Right lobe of liver (tissue), 6 donors: ENCODE data around the gene RBM44. TPM values are rescaled to one million over a fixed set of nuclear protein-coding genes. Genes with fewer than 3 reads are reported as not detected.

Experiments used
- ATAC-seq, 4 donors: fragments of 200-7000 bp; cut with Tn5 transposase; one replicate each; pipeline ENCODE4 v1.9.1; 2020; ENCODE audit warnings: mild to moderate bottlenecking in 4 of 4, moderate library complexity in 4 of 4
- DNase-seq, 3 donors: peaks; one replicate each; pipeline ENCODE4 v3.0.0-alpha.2; 2020
- H3K27ac ChIP-seq, 3 donors: fragments of 200-600 bp; one replicate each; pipeline ENCODE4 v1.8.0; 2022
- H3K27me3 ChIP-seq, 2 donors: fragments of 200-600 bp; one replicate each; pipeline ENCODE4 v1.8.0; 2022
- H3K36me3 ChIP-seq, 4 donors: fragments of 200-600 bp; sonication (generic) in 1 of 4; one replicate each; pipeline versions ENCODE4 v1.5.1 to v1.8.0; 2017 to 2022; ENCODE audit warnings: control low read depth in 1 of 4
- H3K4me1 ChIP-seq, 4 donors: fragments of 200-600 bp; sonication (generic) in 1 of 4; one replicate each; pipeline versions ENCODE4 v1.5.1 to v1.8.0; 2017 to 2022; ENCODE audit warnings: control low read depth in 1 of 4
- H3K4me3 ChIP-seq, 3 donors: fragments of 200-600 bp; one replicate each; pipeline ENCODE4 v1.8.0; 2022
- H3K9me3 ChIP-seq, 4 donors: fragments of 200-600 bp; sonication (generic) in 1 of 4; one replicate each; pipeline versions ENCODE4 v1.5.1 to v1.8.0; 2017 to 2022; ENCODE audit warnings: control low read depth in 1 of 4
- CTCF ChIP-seq, 4 donors: fragments of 200-600 bp in 3 of 4; fragments of 450-650 bp in 1 of 4; IDR thresholded peaks; one replicate each; pipeline versions ENCODE4 v1.5.1 to v1.8.0; 2016 to 2022; ENCODE audit warnings: antibody characterized with exemption in 4 of 4, mild to moderate bottlenecking in 2 of 4
- POLR2A ChIP-seq: fragments of 450-650 bp; IDR thresholded peaks from one replicate; pipeline ENCODE4 v1.6.1; 2017; ENCODE audit warnings: antibody characterized with exemption, mild to moderate bottlenecking
- WGBS: methylation state at CpG from one replicate; pipeline ENCODE4 v1.1.6; 2018; ENCODE audit warnings: low coverage, low lambda C conversion rate; ENCODE audit not compliant: insufficient coverage; ENCODE audit errors: missing lambda C conversion rate; 5-methylcytosine and 5-hydroxymethylcytosine counted together
- intact Hi-C, 2 donors: fragments of 100-400 bp; cut with DNase I; formaldehyde crosslinking; loops; one replicate each; pipeline versions ENCODE4 v1.11.2 to v1.14.1; 2022
- small RNA-seq, 2 experiments: library from RNA; depleted of rRNA; stranded (forward); fragments of <200 nt; gene quantifications; one replicate each; pipeline ENCODE3, GENCODE V24; 2016
- total RNA-seq, 6 experiments: library from RNA; depleted of rRNA in 2 of 6; stranded (reverse); fragments of >200 nt in 2 of 6; fragmentation: NEBNext Ultra II Directional in 3 of 6; extraction: Animal tissue kit (Norgen Biotek cat#: 25700) in 3 of 6; gene quantifications; one replicate each; pipeline versions ENCODE4 v1.1.0 to v1.2.4, GENCODE V29; 2016 to 2023
- donor health status: DM: no; HTN: yes; CAD: no.
- donor health status: DM: no; HTN: no; CAD: no.
- donor health status: DM: no; HTN: no; CAD: no.
- donor health status: DM: no; HTN: yes; CAD: no.
- donor health status: DM: no; HTN: yes; CAD: no.

The RBM44 gene
- total RNA-seq, 6 experiments from 2014 or later, result 0.07 to 0.92 (median 0.20) TPM

DNA sequence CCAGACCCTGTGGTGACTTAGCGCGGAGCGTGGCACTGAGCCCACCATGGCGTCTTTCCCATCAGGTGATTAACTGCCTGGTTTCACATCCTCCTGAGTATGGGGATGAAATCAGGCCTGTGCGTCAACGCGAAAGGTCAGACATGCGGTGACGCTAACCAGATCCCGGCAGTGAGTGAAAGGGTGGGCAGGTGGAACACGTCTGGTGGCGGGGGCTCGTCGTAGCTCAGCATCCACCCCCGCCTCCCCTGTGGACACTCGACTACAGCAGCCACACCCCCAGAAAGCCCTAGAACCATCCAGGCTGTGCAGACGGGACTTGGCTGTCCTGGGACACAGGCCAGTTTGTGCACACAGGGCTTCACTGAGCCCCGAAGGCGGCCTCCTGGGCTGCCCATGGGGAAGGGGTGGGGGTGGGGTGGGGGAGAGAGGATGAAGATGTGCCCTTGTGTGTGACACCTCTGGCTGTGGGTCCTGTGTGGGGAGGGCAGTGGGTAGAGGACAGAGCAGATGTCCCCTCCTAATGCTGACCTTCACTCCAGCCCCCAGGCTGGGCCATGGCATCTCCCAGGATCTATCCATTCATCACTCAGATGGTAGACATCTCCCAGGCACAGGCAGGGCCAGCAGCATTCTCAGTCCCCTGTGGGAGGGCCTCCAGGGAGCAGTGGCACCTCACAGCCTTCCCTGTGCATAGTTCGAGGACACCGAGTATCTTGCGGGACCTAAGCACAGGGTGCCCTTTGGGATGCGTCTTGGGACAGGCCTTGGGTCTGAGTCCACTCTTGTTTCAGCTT is 88.3 kb downstream of the RBM44 start:
- ATAC-seq, result peak in 3 of 4 donors; percentile 10 to 19 (median 12)
- Histone ChIP-seq H3K27me3 (no peaks in the 10 kb centered on the region), H3K4me1 (peaks cover 0 to 8% (median 4%) of the 10 kb centered on the region in 4 donors), H3K36me3 (no peaks in the 10 kb centered on the region), H3K9me3 (no peaks in the 10 kb centered on the region), H3K4me3 (no peak overlapping the region), H3K27ac (peak overlapping the region in 2 of 3 donors; percentile 63 to 84)
- TF ChIP-seq CTCF (IDR thresholded peaks at IDR 0.05) (no peak), POLR2A (no peak)
- intact Hi-C loops, result no loop called here
- 91% methylated on average over 4 of the region's 23 CpGs for WGBS
- peak in 1 of 3 donors; percentile 42 for DNase-seq

- Histone ChIP-seq H3K36me3 (no peaks in the 10 kb centered on the region), H3K4me1 (peaks cover 0 to 17% (median 4%) of the 10 kb centered on the region in 4 donors), H3K27me3 (no peaks in the 10 kb centered on the region), H3K27ac (peak overlapping the region; percentile 49 to 84 (median 63)), H3K9me3 (no peaks in the 10 kb centered on the region), H3K4me3 (no peak overlapping the region)
- intact Hi-C loops, result no loop called here
- TF ChIP-seq CTCF (IDR thresholded peaks at IDR 0.05) (no peak), POLR2A (no peak)
- DNase-seq (no peak), ATAC-seq (peak; percentile 56 to 80 (median 72))
- 5% methylated on average over 2 of the region's 2 CpGs for WGBS
These were observed 89.8 kb downstream of the RBM44 start for GRCh38 chr2:237888389-237888788.

GRCh38 chr2:237889016-237889415 is 90.4 kb downstream of the RBM44 start:
- Histone ChIP-seq H3K4me3 (no peak overlapping the region), H3K36me3 (no peaks in the 10 kb centered on the region), H3K27me3 (no peaks in the 10 kb centered on the region), H3K27ac (peak overlapping the region in 2 of 3 donors; percentile 63 to 84), H3K9me3 (no peaks in the 10 kb centered on the region), H3K4me1 (peaks cover 0 to 17% (median 4%) of the 10 kb centered on the region in 4 donors)
- intact Hi-C loops, result no loop called here
- no peak for TF ChIP-seq CTCF (IDR thresholded peaks at IDR 0.05)
- no peak for TF ChIP-seq POLR2A
- 70% methylated on average over 5 of the region's 8 CpGs for WGBS
- ATAC-seq, result no peak
- no peak for DNase-seq

DNA sequence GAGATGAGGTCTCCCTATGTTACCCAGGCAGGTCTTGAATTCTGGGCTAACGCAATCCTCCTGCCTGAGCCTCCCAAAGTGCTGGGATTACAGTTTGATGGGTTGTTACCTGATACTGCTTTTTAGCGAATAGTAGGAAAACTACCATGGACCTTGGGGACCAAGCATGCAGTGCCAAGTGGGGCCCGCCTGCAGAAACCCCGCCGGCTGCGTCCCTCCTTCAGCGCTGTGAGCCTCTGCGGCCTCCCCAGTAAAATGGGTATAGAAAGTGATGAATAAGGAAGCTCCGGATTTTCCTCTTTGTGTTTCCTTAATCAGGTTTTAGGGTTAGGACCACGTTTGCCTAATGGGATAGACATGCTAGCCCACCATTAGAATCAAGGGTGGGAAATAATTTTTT is 91.2 kb downstream of the RBM44 start:
- H3K9me3 ChIP-seq, result no peaks in the 10 kb centered on the region
- H3K27ac ChIP-seq, result no peak overlapping the region
- no peak overlapping the region for H3K4me3 ChIP-seq
- TF ChIP-seq POLR2A, result no peak
- no peak for TF ChIP-seq CTCF (IDR thresholded peaks at IDR 0.05)
- peaks cover 0 to 17% (median 4%) of the 10 kb centered on the region in 4 donors for H3K4me1 ChIP-seq
- DNase-seq (peak in 1 of 3 donors; percentile 48), ATAC-seq (no peak)
- no peaks in the 10 kb centered on the region for H3K36me3 ChIP-seq
- intact Hi-C loops, result no loop called here
- WGBS, result 95% methylated on average over 3 of the region's 10 CpGs
- no peaks in the 10 kb centered on the region for H3K27me3 ChIP-seq

Small RNAs within 50 kb of the gene (small RNA-seq; reads per million reads assigned to genes)
- gene RF00157, result 0 reads per million in 2 experiments

Other genes with a start within 250 kb of the RBM44 start
- gene PRLH, start 232.2 kb upstream of the RBM44 start, total RNA-seq, result not detected
- 100 to 1,000 TPM in 2 of 6 experiments, 10 to 100 TPM in 4; 57.5 to 129 (median 77.9) TPM for gene RAB17, start 208.0 kb upstream of the RBM44 start, total RNA-seq
- gene LRRFIP1, start 171.2 kb upstream of the RBM44 start, total RNA-seq, result 10 to 100 TPM; 29.4 to 56.3 (median 49.7) TPM
- 10 to 100 TPM; 10.1 to 75.2 (median 37.5) TPM for gene RAMP1, start 60.8 kb downstream of the RBM44 start, total RNA-seq
- 10 to 100 TPM; 23.3 to 44.9 (median 28.3) TPM for gene UBE2F, start 168.2 kb downstream of the RBM44 start, total RNA-seq